Kidney (tissue), 14 donors: ENCODE results near the gene KANSL2. TPM values are rescaled to one million over a fixed set of nuclear protein-coding genes. Genes with fewer than 3 reads are reported as not detected.
"Not testable (repeated sequence)": the region's sequence is repeated elsewhere in the genome, so short reads cannot be mapped to it uniquely, and the experiment has no call there.

Experiments
- DNase-seq, 5 donors: peaks; one replicate each; pipeline ENCODE4 v3.0.0-alpha.2; 2013 to 2020
- FAIRE-seq: peaks from 2 replicates; lab custom pipeline; 2012; peaks lifted over from hg19 to GRCh38; lab: Jason Lieb, UNC
- H3K27ac ChIP-seq, 2 donors: one replicate each; pipeline ENCODE4 v1.7.0; 2013; ENCODE audit warnings: low read depth in 2 of 2, low read length in 2 of 2, inconsistent platforms in 1 of 2
- H3K27me3 ChIP-seq: one replicate; pipeline ENCODE4 v1.7.1; 2013; ENCODE audit warnings: low read length, inconsistent platforms; ENCODE audit not compliant: control insufficient read depth, insufficient read depth
- H3K36me3 ChIP-seq, 3 donors: one replicate each; pipeline versions ENCODE4 v1.7.0 to v1.7.1; 2013; ENCODE audit warnings: low read length in 3 of 3, control low read depth in 1 of 3, inconsistent platforms in 1 of 3; ENCODE audit not compliant: insufficient read depth in 3 of 3, control insufficient read depth in 2 of 3
- H3K4me1 ChIP-seq, 3 donors: one replicate each; pipeline versions ENCODE4 v1.7.0 to v1.7.1; 2013; ENCODE audit warnings: low read length in 3 of 3, inconsistent platforms in 1 of 3, low read depth in 1 of 3; ENCODE audit not compliant: control insufficient read depth in 2 of 3, insufficient read depth in 2 of 3
- H3K4me3 ChIP-seq, 3 donors: one replicate each; pipeline versions ENCODE4 v1.7.0 to v1.8.1; 2013; ENCODE audit warnings: low read length in 3 of 3, control low read depth in 1 of 3, inconsistent platforms in 1 of 3
- H3K9ac ChIP-seq, 3 donors: one replicate each; pipeline versions ENCODE4 v1.7.0 to v1.7.1; 2013; ENCODE audit warnings: low read length in 3 of 3, control low read depth in 1 of 3, inconsistent platforms in 1 of 3
- H3K9me3 ChIP-seq, 3 donors: one replicate each; pipeline versions ENCODE4 v1.7.0 to v1.7.1; 2013; ENCODE audit warnings: low read length in 3 of 3, control low read depth in 1 of 3, inconsistent platforms in 1 of 3; ENCODE audit not compliant: control insufficient read depth in 2 of 3, insufficient read depth in 1 of 3
- intact Hi-C: fragments of 100-400 bp; cut with DNase I; formaldehyde crosslinking; loops from one replicate; pipeline ENCODE4 v1.11.1; 2022
- polyA plus RNA-seq: library from polyadenylated mRNA; stranded (reverse); fragments of 350-450 nt; fragmentation: Illumina TruSeq; extraction: RNeasy Lipid Tissue Mini Kit (QIAGEN cat#74804); gene quantifications from one replicate; pipeline ENCODE4 v1.2.3, GENCODE V29; 2014; ENCODE audit warnings: low read depth, low replicate concordance; ENCODE audit not compliant: insufficient read depth
- total RNA-seq: library from RNA; stranded (reverse); fragmentation: NEBNext Ultra II Directional; extraction: Animal tissue kit (Norgen Biotek cat#: 25700); gene quantifications from one replicate; pipeline ENCODE4 v1.2.1, GENCODE V29; 2021
- TF ChIP-seq, protein P1 (sequence below): IDR thresholded peaks from 3 replicates; pipeline ENCODE4 v1.5.1; 2012; ENCODE audit warnings: mild to moderate bottlenecking, moderate library complexity, borderline replicate concordance; ENCODE audit not compliant: insufficient read depth; ENCODE audit errors: extremely low read depth
- donor health status: control.
- donor health status: control.
- donor health status: control.
- donor health status: control.
- donor health status: control.
- donor health status: DM: yes; HTN: yes; CAD: no.
- donor health status: Normal renal cell carcinoma (clear cell type).

KANSL2 gene
- total and polyA plus RNA-seq, 2 donors from 2014 or later, result 24.6 to 32.2 TPM

DNA sequence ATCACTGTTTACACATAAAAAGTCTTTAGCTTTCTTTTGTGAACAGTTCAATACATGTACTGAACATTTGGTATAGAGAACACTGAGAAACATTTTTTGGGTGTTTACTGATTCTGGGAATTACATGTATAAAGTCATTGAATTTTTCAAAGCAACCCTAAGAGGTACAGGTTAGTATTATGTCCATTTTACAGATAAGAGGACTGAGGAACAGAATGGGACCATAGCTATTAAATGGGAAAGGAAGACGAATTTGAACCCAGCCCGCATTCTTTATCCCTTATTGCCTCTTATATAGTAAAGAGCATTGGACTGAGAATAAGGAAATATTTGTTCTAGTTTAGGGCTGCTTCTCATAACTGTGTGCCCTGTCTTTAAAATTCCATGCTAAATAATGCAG is 889 bp upstream of the KANSL2 start:
- Histone ChIP-seq H3K27ac (no peak overlapping the region), H3K36me3 (peaks cover under 1 to 9% (median 2%) of the 10 kb centered on the region in 3 donors), H3K4me1 (peaks cover 0 to 18% (median 11%) of the 10 kb centered on the region in 3 donors), H3K4me3 (peak overlapping the region in 1 of 3 donors; percentile 96), H3K9ac (no peak overlapping the region), H3K9me3 (no peaks in the 10 kb centered on the region), H3K27me3 (no peaks in the 10 kb centered on the region)
- intact Hi-C loops, result no loop called here
- FAIRE-seq, result no peak
- TF ChIP-seq, protein P1, sequence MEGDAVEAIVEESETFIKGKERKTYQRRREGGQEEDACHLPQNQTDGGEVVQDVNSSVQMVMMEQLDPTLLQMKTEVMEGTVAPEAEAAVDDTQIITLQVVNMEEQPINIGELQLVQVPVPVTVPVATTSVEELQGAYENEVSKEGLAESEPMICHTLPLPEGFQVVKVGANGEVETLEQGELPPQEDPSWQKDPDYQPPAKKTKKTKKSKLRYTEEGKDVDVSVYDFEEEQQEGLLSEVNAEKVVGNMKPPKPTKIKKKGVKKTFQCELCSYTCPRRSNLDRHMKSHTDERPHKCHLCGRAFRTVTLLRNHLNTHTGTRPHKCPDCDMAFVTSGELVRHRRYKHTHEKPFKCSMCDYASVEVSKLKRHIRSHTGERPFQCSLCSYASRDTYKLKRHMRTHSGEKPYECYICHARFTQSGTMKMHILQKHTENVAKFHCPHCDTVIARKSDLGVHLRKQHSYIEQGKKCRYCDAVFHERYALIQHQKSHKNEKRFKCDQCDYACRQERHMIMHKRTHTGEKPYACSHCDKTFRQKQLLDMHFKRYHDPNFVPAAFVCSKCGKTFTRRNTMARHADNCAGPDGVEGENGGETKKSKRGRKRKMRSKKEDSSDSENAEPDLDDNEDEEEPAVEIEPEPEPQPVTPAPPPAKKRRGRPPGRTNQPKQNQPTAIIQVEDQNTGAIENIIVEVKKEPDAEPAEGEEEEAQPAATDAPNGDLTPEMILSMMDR, result no peak
- DNase-seq, result no peak

DNA sequence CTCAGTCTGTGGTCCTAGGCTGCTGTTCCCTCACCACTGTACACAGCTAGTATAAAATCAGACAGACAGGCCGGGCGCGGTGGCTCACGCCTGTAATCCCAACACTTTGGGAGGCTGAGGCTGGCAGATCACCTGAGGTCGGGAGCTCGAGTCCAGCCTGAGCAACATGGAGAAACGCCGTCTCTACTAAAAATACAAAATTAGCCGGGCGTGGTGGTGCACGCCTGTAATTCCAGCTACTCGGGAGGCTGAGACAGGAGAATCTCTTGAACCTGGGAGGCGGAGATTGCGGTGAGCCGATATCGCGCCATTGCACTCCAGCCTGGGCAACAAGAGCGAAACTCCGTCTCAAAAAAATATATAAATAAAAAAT is 481 bp upstream of the KANSL2 start:
- intact Hi-C loops, H3K9me3 ChIP-seq, DNase-seq, FAIRE-seq, H3K27ac ChIP-seq, H3K27me3 ChIP-seq, H3K36me3 ChIP-seq: not testable (repeated sequence)
- peak overlapping the region in 1 of 3 donors; percentile 48 for H3K9ac ChIP-seq
- H3K4me3 ChIP-seq, result peak overlapping the region; percentile 72 to 96 (median 78)
- peaks cover 0 to 19% (median 11%) of the 10 kb centered on the region in 3 donors for H3K4me1 ChIP-seq

DNA sequence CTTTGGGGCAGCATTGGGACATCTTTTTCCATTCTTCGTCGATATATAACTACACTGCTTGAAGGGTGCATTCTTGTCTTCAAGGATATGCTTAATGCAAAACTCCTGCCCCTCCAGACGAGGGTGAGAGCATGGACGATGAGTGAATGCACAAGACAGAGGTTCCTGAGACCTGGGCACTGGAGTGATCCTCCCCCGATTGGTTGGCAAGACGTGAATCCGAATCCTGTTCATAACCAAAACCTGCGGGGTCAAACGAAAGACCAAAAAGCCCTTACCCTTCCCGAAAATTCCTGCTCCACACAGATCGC is 684 bp downstream of the KANSL2 start:
- Histone ChIP-seq H3K9me3 (no peaks in the 10 kb centered on the region), H3K27me3 (no peaks in the 10 kb centered on the region)
- DNase-seq, result no peak

DNA sequence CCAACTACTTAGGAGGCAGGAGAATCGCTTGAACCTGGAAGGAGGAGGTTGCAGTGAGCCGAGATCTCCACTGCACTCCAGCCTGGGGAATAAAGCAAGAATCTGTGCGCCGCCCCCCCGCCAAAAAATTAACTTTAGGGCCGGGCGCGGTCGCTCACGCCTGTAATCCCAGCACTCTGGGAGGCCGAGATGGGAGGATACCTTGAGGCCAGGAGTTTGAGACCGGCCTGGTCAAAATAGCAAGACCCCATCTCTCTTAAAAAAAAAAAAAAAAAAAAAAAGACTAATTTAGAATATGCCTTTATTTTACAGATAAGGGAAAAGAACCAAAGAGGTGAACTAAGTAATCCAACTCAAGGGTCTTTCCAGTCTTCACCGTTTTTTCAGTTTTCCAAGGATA is 1.2 kb downstream of the KANSL2 start:
- FAIRE-seq, result no peak
- peak in 1 of 5 donors; percentile 41 for DNase-seq
- Histone ChIP-seq H3K4me1 (peaks cover 0 to 21% (median 15%) of the 10 kb centered on the region in 3 donors), H3K9me3 (no peaks in the 10 kb centered on the region), H3K4me3 (peak overlapping the region; percentile 91 to 99 (median 96)), H3K9ac (peak overlapping the region; percentile 92 to 96 (median 92)), H3K36me3 (peaks cover 2 to 14% (median 5%) of the 10 kb centered on the region in 3 donors), H3K27me3 (no peaks in the 10 kb centered on the region), H3K27ac (no peak overlapping the region)
- intact Hi-C loops, result no loop called here
- TF ChIP-seq, protein P1, result no peak

More for the DNA sequence above, 684 bp downstream of the KANSL2 start:
- H3K4me1 ChIP-seq, result peaks cover 0 to 21% (median 15%) of the 10 kb centered on the region in 3 donors
- peak overlapping the region; percentile 90 to 96 for H3K27ac ChIP-seq
- peak overlapping the region; percentile 91 to 99 (median 96) for H3K4me3 ChIP-seq
- intact Hi-C loops, result no loop called here
- TF ChIP-seq, protein P1, result no peak
- H3K36me3 ChIP-seq, result peaks cover 2 to 13% (median 5%) of the 10 kb centered on the region in 3 donors
- no peak for FAIRE-seq
- peak overlapping the region; percentile 92 to 96 (median 92) for H3K9ac ChIP-seq
